Kidney tubule cell (primary cell): Measurements from ENCODE around the gene COQ8A.
"Not testable (repeated sequence)": the region's sequence is repeated elsewhere in the genome, so short reads cannot be mapped to it uniquely, and the experiment has no call there.

Experiments
- DNase-seq: peaks from one replicate; pipeline ENCODE4 v3.0.0-alpha.2; 2018; ENCODE audit warnings: low spot score

The COQ8A gene

DNA sequence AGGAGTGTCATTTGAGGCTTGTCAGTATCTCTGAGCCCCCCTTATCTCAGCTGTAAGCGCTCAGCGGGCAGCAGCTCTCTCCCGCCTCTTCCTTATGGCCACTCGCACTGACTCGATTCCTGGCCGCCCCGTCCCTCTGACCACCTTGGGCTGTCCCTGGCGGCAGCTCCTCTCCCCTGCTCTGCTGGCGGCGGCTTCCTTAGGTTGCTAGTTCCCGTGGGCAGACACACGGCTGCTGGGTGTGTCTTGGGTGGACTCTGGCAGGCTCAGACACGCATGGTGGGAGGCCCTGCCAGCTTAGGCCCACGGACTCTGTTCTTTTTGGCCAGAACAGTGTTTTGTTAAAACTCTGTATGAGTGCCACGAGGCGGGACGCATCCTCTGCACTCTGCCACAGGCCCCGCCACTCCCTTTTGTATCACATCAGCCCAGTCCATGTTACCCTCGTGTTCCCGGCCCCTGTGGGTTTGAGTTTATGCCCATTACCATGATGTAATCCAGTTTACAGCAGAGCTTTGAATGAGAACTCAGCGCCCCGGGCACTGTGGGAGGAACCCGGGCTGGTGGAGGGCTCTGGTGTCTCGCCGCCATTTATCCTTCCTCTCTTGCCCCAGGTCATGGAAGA is 45.9 kb downstream of the COQ8A start:
- DNase-seq, result no peak

DNA sequence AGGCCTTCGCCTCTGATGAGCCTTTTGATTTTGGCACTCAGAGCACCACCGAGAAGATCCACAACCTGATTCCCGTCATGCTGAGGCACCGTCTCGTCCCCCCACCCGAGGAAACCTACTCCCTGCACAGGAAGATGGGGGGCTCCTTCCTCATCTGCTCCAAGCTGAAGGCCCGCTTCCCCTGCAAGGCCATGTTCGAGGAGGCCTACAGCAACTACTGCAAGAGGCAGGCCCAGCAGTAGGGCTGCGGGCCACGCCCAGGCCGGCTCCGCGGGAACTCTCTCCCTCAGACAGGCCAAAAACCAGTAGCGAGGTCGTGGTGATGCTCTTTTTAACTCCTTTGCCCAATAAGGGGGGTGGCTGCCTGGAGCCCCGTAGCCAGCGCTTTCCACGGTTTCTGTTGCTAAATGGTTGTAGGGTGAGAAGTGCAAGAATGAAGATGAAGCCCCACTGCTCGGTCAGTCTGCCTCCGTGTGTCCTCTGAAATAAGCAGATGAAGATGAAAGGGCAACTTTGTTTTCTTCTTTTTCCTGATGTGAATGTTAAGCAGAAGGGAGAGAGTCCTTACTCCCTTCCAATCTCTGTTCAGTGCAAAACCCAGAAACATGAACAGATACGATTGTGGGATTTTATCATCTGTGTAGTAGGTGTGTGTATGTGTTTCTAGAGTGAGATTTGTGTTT is 46.5 kb downstream of the COQ8A start:
- DNase-seq, result no peak

- DNase-seq, result no peak
Observed at GRCh38 chr1:226987179-226987536, 47.1 kb downstream of the COQ8A start.

GRCh38 chr1:226987623-226988333 is 47.7 kb downstream of the COQ8A start:
- no peak for DNase-seq

- DNase-seq, result no peak
Observed at GRCh38 chr1:226988334-226988666, 48.2 kb downstream of the COQ8A start.

DNA sequence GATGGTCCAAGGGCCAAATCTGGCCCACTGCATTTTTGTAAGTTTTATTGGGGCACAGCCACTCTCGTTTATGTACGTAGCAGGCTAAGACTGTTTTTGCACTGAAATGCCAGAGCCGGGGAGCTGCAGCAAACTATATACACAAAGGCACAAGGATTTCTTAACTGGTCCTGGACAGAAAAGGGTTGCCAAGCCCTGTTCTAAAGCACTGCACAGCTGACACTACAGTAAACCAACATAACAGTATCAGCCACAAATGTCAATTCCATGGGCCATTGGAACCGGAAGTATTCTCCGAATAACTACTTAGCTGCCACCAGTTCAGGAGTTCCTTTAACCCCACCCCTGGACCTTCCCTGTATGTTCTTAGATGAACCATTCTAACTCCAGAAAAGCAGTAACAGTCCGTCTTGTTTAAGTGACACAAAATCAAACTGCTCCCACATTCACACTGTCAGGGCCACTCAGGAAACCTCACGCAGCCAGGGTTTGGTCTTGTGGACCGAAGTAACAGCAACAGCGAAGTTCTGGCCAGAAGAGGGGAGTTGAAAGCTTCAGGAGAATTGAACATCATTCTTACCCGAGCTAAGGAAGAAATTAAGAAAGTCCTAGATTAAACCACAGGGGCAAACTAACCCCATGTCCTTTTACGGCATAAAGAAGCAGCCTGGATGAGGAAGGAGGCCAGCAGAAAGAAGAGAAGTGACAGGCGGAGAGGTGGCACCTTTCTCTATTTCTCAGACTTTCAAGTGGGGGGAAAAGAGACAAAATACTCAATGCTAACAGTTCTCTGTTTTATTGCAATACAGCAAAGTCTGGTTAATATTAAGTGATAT is 49.2 kb downstream of the COQ8A start:
- DNase-seq, result no peak

DNA sequence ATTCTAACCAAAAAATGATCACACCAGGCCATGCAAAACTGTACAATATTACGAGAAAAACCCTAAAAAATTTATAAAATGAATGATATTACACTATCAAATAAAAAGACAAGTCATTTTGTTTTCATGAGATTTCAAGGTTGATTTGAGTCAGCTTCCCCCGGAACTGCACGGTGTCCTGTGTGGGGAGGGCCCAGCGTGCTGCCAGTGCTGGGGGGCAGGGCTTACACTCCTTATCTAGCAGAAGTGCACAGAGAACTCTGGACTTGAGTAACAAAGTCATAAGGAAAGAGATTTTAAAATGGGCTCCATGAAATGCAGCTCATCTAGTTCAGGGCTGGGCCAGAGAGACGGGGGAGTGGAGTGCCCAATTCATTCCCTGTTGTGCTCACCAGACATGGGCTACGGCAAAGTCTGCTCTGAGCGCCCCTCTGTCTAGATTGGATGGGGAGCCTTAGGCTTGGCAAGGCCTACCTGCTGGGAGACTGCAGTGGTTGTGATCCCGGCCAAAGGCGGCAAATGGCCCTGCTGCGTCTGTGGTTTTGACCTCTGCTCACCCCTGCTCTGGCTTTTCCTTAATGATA is 50.1 kb downstream of the COQ8A start:
- DNase-seq, result no peak

DNA sequence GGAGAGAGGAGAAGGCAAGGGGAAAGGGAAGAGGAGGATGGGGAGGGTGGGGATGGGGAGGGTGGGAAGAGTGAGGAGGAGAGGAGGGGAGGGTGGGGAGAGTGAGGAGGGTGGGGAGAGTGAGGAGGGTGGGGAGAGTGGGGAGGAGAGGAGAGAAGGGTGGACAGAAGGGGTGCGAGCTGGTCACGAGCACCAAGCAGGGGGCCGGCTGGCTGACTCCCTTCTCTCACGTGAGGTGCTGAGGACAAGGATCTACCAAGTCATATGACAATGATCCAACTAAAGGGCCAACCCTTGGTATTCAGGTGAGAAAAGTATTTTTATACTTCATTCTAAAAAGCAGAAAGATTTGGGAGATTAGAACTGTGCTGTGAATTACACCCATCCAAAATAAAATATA is 51.8 kb downstream of the COQ8A start:
- DNase-seq, result no peak

GRCh38 chr1:226993814-226994585 is 53.9 kb downstream of the COQ8A start:
- no peak for DNase-seq

GRCh38 chr1:226994586-226995364 is 54.7 kb downstream of the COQ8A start:
- no peak for DNase-seq

- no peak for DNase-seq
Observed at GRCh38 chr1:226995365-226996332, 55.6 kb downstream of the COQ8A start.

- DNase-seq, result not testable (repeated sequence)
Observed at GRCh38 chr1:226999579-226999978, 59.5 kb downstream of the COQ8A start.

DNA sequence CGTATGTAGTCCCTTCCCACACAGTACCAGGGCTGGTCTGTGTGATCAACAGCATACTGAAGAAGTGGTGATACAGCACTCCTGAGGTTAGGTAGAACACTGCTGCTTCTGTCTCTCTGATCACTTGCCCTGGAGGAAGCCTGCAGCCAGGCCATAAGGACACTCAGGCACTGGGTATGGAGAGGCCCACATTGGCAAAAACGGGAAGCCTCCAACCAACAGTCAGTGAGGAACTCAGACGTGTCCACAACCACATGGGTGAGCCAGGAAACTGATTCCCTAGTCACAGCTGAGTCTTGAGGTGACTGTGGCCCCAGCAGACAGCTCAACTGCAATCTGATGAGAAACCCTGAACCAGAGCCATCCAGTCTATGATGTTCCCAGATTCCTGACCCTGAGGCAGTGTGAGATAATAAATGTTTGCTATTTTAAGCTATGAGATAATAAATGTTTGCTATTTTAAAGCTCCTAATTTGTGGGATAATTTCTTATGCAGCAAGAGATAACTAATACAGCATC is 62.5 kb downstream of the COQ8A start:
- no peak for DNase-seq

DNA sequence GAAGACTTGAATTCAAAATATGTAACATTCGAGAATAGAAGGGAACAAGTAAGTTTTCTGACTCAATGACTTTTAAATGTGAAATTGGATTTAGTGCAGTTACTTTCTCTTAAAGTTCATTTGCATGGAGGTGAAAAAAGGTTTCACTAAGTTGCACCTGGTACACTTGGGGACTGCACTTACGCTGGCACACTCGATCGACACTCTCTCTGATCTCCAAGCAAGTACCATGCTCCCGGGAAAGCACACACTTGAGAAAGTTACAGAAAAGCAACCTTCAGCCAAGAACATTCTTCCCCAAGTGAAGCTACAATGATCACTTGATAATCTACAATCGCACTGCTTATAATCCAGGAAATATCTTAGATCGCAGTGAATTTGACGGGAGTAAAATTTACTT is 63.1 kb downstream of the COQ8A start:
- no peak for DNase-seq

DNA sequence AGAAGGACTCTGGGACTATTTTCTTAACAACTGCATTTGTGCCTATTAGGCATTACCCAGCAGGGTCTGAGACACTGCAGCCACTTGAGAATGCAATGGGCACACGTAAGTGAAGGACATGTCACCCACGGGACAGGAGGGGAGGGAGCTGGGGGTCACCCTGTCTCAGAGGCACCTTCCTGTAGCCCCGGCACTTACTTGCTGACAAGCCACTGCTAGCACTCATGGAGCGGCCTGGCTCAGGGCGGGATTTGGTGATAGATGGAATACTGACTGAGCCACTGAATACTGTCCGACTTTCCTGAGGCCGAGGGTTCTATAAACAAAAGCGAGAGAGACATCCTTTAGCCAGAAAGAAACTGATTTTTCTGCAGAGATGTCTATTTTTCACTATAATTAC is 64.7 kb downstream of the COQ8A start:
- DNase-seq, result no peak

DNA sequence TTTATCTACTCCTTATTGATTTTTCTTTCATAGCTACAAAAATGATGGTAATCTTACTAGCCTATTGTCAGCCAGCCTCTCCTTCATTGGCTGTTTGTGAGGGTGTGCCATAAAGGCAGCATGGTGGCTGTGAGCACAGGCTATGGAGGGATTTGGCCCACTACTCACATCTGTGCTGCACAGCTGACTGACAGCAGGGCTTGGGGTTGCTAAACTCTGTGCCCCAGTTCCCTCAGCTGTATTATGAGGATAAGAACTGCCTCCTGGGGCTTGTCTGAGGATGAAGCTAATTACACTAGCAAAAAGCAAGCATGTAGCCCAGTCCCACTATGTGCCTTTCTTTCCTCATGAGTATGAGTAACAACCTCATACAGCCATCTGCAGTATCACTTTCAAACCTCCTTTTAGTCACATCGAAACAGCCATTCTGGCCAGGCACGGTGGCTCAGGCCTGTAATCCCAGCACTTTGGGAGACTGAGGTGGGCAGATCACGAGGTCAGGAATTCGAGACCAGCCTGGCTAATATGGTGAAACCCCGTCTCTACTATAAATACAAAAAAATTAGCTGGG is 66.2 kb downstream of the COQ8A start:
- no peak for DNase-seq

DNA sequence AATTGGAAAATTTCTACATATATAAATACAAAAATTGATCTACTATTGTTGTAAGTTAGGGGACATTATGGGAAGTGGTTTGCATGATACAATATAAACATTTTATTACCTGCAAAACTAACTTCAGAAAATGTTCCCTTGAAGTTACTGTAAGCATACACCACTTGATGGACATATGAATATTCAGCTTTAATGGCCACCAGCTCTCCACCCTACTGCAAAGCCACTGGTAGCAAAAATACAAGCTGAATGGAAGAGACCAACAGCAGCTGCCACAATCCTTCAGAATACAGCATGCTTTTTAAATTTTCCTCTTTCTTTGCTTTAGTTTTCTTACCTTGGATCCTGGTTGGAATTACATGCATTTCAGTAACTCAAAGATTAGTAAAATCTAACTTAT is 69.8 kb downstream of the COQ8A start:
- DNase-seq, result no peak

- peak; percentile 44 for DNase-seq
Observed at GRCh38 chr1:227010645-227011044, 70.6 kb downstream of the COQ8A start.

- no peak for DNase-seq
Observed at GRCh38 chr1:227016990-227017389, 76.9 kb downstream of the COQ8A start.
